Measurements from ENCODE around the gene DOCK3.

GRCh38 chr3:50971487-50971924, 296.8 kb downstream of the DOCK3 start:
- peak; percentile 90 for TF ChIP-seq CTCF (IDR thresholded peaks at IDR 0.05; ENCODE audit: low read depth, low read length, missing input control)
- TF ChIP-seq REST (IDR thresholded peaks at IDR 0.05) = no peak
- TF ChIP-seq GABPA (IDR thresholded peaks at IDR 0.05 in 1 of 2, conservative IDR thresholded peaks at IDR 0.05 in 1 of 2) = no peak
- peak; percentile 99 for TF ChIP-seq RAD21 (IDR thresholded peaks at IDR 0.05)
- TF ChIP-seq, protein P1, sequence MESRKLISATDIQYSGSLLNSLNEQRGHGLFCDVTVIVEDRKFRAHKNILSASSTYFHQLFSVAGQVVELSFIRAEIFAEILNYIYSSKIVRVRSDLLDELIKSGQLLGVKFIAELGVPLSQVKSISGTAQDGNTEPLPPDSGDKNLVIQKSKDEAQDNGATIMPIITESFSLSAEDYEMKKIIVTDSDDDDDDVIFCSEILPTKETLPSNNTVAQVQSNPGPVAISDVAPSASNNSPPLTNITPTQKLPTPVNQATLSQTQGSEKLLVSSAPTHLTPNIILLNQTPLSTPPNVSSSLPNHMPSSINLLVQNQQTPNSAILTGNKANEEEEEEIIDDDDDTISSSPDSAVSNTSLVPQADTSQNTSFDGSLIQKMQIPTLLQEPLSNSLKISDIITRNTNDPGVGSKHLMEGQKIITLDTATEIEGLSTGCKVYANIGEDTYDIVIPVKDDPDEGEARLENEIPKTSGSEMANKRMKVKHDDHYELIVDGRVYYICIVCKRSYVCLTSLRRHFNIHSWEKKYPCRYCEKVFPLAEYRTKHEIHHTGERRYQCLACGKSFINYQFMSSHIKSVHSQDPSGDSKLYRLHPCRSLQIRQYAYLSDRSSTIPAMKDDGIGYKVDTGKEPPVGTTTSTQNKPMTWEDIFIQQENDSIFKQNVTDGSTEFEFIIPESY (IDR thresholded peaks at IDR 0.05) = no peak
- TF ChIP-seq YY1 (IDR thresholded peaks at IDR 0.05) = no peak
- TF ChIP-seq, protein P2, sequence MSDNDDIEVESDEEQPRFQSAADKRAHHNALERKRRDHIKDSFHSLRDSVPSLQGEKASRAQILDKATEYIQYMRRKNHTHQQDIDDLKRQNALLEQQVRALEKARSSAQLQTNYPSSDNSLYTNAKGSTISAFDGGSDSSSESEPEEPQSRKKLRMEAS (IDR thresholded peaks at IDR 0.05) = no peak
- TF ChIP-seq EGR1 (IDR thresholded peaks at IDR 0.05; ENCODE audit: low read depth in 2 of 2) = no peak
- no peak for TF ChIP-seq TAF1 (conservative IDR thresholded peaks at IDR 0.05)
- no peak for TF ChIP-seq JUND (IDR thresholded peaks at IDR 0.05)
- no peak for TF ChIP-seq HNF4G (IDR thresholded peaks at IDR 0.05)
- no peak for TF ChIP-seq SP1 (IDR thresholded peaks at IDR 0.05)
- no peak for TF ChIP-seq RXRA (IDR thresholded peaks at IDR 0.05)
- no peak for TF ChIP-seq ATF3 (IDR thresholded peaks at IDR 0.05)

Data from liver (tissue), 3 donors.